Measurements from ENCODE around the gene E2F3. TPM values are rescaled to one million over a fixed set of nuclear protein-coding genes. Genes with fewer than 3 reads are reported as not detected.
A peak's percentile ranks its signal among the peaks of the same experiment; 100 is the strongest.

E2F3 gene
- total RNA-seq (2021; ENCODE audit: unreplicated experiment): 27.1 TPM
- 6.9 and 8.5 TPM in 2 replicates for polyA plus RNA-seq (2012)
- percentile 95 among the genes with signal in this experiment for Bru-seq, nascent RNA
- percentile 82 among the genes with signal in this experiment for BruChase-seq, experiment 1, labeled RNA remaining after a 6-hour chase
- BruChase-seq, experiment 2, labeled RNA remaining after a 2-hour chase: percentile 92 among the genes with signal in this experiment
- long read RNA-seq, full-length matches to known transcripts: 1 of 28 reads
- long read RNA-seq, partial matches to known transcripts: 23 of 28 reads
- long read RNA-seq, other reads (novel, unspliced or antisense): 4 of 28 reads

DNA sequence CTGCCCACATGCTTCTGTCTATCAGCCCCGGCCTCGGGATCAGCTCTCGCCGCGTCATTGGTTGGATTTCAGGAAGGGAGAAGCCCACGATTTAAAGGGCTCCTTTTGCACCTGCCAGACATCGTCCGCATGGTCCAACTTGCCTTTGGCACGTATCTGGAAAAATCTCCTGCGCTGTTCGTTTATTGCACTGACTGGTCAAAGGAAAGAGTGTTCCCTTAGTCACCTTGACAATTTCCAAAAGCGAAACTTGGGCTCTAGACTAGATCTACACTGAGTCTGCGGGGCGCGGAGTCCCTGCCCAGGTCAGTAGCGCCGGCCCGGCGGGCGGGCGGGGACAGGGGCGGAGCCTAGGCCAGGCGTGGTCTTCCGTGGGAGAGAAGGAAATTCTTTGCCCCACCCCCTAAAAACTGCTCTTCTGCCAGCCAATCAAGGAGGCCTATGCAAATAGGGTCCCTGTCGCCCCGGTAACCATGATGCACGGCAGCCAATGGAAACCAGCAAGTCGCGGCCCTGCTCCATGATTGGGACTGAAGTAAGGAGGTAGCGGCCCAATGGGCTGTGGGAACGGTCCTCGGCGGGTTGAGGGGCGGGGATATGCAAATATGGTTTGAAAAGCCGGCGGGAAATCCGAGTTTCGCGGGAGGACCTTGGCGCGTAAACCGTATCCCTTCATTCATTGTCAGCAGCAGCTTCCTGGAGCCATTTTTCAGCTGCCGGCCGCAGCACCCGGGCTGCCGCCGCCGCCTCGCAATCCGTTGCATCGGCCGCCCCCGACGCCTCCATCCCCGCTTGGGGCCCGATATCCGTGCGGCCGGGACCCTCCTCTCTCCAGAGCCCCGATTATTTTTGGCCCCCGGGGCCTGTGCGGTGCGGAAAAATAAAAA lies at the start of gene E2F3:
Gene E2F3 (plus strand): TSS at position 675 of the 887 bp plus-strand sequence. CDS start 354 bp downstream, outside the sequence.
- no peaks in the 10 kb centered on the region for H3K9me3 ChIP-seq (ENCODE audit: control insufficient read depth in 1 of 2, insufficient read depth in 1 of 2, low read depth in 1 of 2, low read length in 2 of 2)
- peak within 1 kb of the TSS; percentile 74 for H2AFZ ChIP-seq (ENCODE audit: low read depth, low read length, poor library complexity, severe bottlenecking)
- peak within 1 kb of the TSS; percentile 89 for H3K27ac ChIP-seq (ENCODE audit: low read depth, low read length)
- H3K79me2 ChIP-seq (ENCODE audit: insufficient read depth, low read length): peaks cover 44% of the 10 kb centered on the region
- ChIA-PET RAD21 (ENCODE audit: low non-redundant PET in 1 of 2, low total read pairs in 2 of 2, uncharacterized antibody in 2 of 2, unreplicated experiment in 2 of 2) (no interaction called here), CTCF (interaction anchor here (0.9 to 1.5 kb wide), 3 partner anchors 16 to 126 kb away, joined by 4 to 9 read pairs (median 5); no protein-coding TSS in a partner anchor), POLR2A (interaction anchor here (1.0 to 2.1 kb wide), 2 partner anchors 10 to 21 kb away, joined by 3 to 7 read pairs; no protein-coding TSS in a partner anchor)
- H3K9ac ChIP-seq (ENCODE audit: low read length): peak within 1 kb of the TSS; percentile 98
- H4K20me1 ChIP-seq (ENCODE audit: insufficient read depth): no peaks in the 10 kb centered on the region; the same call in 1 of the 2 replicates
- intact Hi-C loops (cut with micrococcal nuclease): loop anchor here (1.0 to 10.0 kb wide), 4 partner anchors 109 to 307 kb away; partner anchors contain the start of gene MBOAT1
- peaks cover 7 to 10% of the 10 kb centered on the region in 2 experiments; a peak in 3 of 4 replicates for H3K36me3 ChIP-seq (ENCODE audit: control insufficient read depth in 1 of 2, insufficient read depth in 2 of 2, low read length in 2 of 2)
- BruUV-seq (replicated peaks): no TSS peak
- ATAC-seq (peak; percentile 82), DNase-seq (ENCODE audit: low read depth, low spot score) (peak; percentile 100)
- no peaks in the 10 kb centered on the region for H3K9me2 ChIP-seq (ENCODE audit: insufficient read depth)
- H3K4me3 ChIP-seq (replicated peaks in 1 of 2; ENCODE audit: low read depth in 1 of 2, low read length in 2 of 2): peak within 1 kb of the TSS; percentile 63 to 75
- TF ChIP-seq ZNF274 (IDR thresholded peaks at IDR 0.05; ENCODE audit: low read depth, low read length) (no peak), POLR2AphosphoS5 (IDR thresholded peaks at IDR 0.05; ENCODE audit: low read depth, low read length) (peak; percentile 90), YY1 (IDR thresholded peaks at IDR 0.05; ENCODE audit: extremely low read depth, insufficient replicate concordance, low read depth, low read length) (peak; percentile 89), RAD21 (IDR thresholded peaks at IDR 0.05; ENCODE audit: low read depth) (no peak)
- peaks cover 0 to 24% of the 10 kb centered on the region in 2 experiments; a peak in 2 of 4 replicates for H3K4me1 ChIP-seq (ENCODE audit: control insufficient read depth in 1 of 2, insufficient read depth in 2 of 2, low read length in 2 of 2)
- no peaks in the 10 kb centered on the region for H3K27me3 ChIP-seq (ENCODE audit: insufficient read depth, low read length)
- peak within 1 kb of the TSS; percentile 86 for H3K4me2 ChIP-seq (ENCODE audit: low read length)

DNA sequence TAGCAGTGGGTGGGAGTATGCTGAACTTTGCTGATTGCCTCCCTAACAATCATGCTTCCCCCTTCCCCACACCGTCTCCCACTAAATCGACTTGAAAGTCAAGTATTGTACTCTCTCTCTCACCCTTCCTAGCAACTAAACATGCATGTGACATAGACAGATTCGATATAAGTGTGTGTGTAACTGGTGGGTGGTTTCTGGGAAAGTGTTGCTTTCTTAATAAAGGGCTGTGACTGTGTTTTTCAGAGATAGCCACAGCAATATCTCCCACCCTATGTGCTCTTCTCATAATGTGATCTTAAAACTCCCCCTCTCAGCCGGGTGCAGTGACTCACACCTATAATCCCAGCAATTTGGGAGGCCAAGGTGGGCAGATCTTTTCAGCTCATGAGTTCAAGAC lies 49.3 kb upstream of the E2F3 start:
- no peak for DNase-seq (ENCODE audit: low read depth, low spot score)
- ChIA-PET RAD21 (ENCODE audit: low non-redundant PET in 1 of 2, low total read pairs in 2 of 2, uncharacterized antibody in 2 of 2, unreplicated experiment in 2 of 2) (no interaction called here), CTCF (no interaction called here), POLR2A (no interaction called here)
- Histone ChIP-seq H4K20me1 (ENCODE audit: insufficient read depth) (no peaks in the 10 kb centered on the region), H3K79me2 (ENCODE audit: insufficient read depth, low read length) (no peaks in the 10 kb centered on the region), H3K9me3 (ENCODE audit: control insufficient read depth in 1 of 2, insufficient read depth in 1 of 2, low read depth in 1 of 2, low read length in 2 of 2) (peaks cover 0 to 6% of the 10 kb centered on the region in 2 experiments; a peak in 1 of 4 replicates), H3K9ac (ENCODE audit: low read length) (no peak overlapping the region), H3K27me3 (ENCODE audit: insufficient read depth, low read length) (no peaks in the 10 kb centered on the region), H3K4me1 (ENCODE audit: control insufficient read depth in 1 of 2, insufficient read depth in 2 of 2, low read length in 2 of 2) (no peaks in the 10 kb centered on the region), H2AFZ (ENCODE audit: low read depth, low read length, poor library complexity, severe bottlenecking) (no peak overlapping the region), H3K27ac (ENCODE audit: low read depth, low read length) (no peak overlapping the region), H3K4me3 (replicated peaks in 1 of 2; ENCODE audit: low read depth in 1 of 2, low read length in 2 of 2) (no peak overlapping the region), H3K9me2 (ENCODE audit: insufficient read depth) (no peaks in the 10 kb centered on the region), H3K36me3 (ENCODE audit: control insufficient read depth in 1 of 2, insufficient read depth in 2 of 2, low read length in 2 of 2) (no peaks in the 10 kb centered on the region), H3K4me2 (ENCODE audit: low read length) (no peak overlapping the region)
- no peak for ATAC-seq
- BruUV-seq (replicated peaks): no TSS peak
- intact Hi-C loops (cut with micrococcal nuclease): no loop called here
- TF ChIP-seq, protein P1, sequence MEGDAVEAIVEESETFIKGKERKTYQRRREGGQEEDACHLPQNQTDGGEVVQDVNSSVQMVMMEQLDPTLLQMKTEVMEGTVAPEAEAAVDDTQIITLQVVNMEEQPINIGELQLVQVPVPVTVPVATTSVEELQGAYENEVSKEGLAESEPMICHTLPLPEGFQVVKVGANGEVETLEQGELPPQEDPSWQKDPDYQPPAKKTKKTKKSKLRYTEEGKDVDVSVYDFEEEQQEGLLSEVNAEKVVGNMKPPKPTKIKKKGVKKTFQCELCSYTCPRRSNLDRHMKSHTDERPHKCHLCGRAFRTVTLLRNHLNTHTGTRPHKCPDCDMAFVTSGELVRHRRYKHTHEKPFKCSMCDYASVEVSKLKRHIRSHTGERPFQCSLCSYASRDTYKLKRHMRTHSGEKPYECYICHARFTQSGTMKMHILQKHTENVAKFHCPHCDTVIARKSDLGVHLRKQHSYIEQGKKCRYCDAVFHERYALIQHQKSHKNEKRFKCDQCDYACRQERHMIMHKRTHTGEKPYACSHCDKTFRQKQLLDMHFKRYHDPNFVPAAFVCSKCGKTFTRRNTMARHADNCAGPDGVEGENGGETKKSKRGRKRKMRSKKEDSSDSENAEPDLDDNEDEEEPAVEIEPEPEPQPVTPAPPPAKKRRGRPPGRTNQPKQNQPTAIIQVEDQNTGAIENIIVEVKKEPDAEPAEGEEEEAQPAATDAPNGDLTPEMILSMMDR (IDR thresholded peaks at IDR 0.05 in 2 of 3, conservative IDR thresholded peaks at IDR 0.05 in 1 of 3; ENCODE audit: borderline replicate concordance in 1 of 3, insufficient read depth in 1 of 3, low read depth in 2 of 3, low read length in 2 of 3): no peak
- TF ChIP-seq, protein P2, sequence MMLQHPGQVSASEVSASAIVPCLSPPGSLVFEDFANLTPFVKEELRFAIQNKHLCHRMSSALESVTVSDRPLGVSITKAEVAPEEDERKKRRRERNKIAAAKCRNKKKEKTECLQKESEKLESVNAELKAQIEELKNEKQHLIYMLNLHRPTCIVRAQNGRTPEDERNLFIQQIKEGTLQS (IDR thresholded peaks at IDR 0.05): no peak
- TF ChIP-seq ZFX (IDR thresholded peaks at IDR 0.05): no peak
- no peak for TF ChIP-seq FOSL1 (IDR thresholded peaks at IDR 0.05; ENCODE audit: low read depth)
- TF ChIP-seq, protein P3, sequence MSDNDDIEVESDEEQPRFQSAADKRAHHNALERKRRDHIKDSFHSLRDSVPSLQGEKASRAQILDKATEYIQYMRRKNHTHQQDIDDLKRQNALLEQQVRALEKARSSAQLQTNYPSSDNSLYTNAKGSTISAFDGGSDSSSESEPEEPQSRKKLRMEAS (IDR thresholded peaks at IDR 0.05): no peak
- TF ChIP-seq EZH2phosphoT487 (IDR thresholded peaks at IDR 0.05; ENCODE audit: borderline replicate concordance): no peak
- no peak for TF ChIP-seq TCF7L2 (IDR thresholded peaks at IDR 0.05; ENCODE audit: borderline replicate concordance, extremely low read depth, insufficient read depth, insufficient read length)
- TF ChIP-seq SP1 (IDR thresholded peaks at IDR 0.05; ENCODE audit: low read depth): no peak
- no peak for TF ChIP-seq EZH2 (IDR thresholded peaks at IDR 0.05)
- no peak for TF ChIP-seq RAD21 (IDR thresholded peaks at IDR 0.05; ENCODE audit: low read depth)
- TF ChIP-seq YY1 (IDR thresholded peaks at IDR 0.05; ENCODE audit: extremely low read depth, insufficient replicate concordance, low read depth, low read length): no peak
- no peak for TF ChIP-seq CEBPB (IDR thresholded peaks at IDR 0.05; ENCODE audit: low read depth)
- TF ChIP-seq SRF (IDR thresholded peaks at IDR 0.05; ENCODE audit: low read depth): no peak
- TF ChIP-seq ZNF274 (IDR thresholded peaks at IDR 0.05; ENCODE audit: low read depth, low read length): no peak
